Gastroesophageal sphincter (tissue), 4 donors: ENCODE data around the gene NRXN3. TPM values are rescaled to one million over a fixed set of nuclear protein-coding genes. Genes with fewer than 3 reads are reported as not detected.

Experiments
- ATAC-seq: fragments of 150-250 bp; one replicate; pipeline ENCODE4 v1.9.1; 2016; ENCODE audit warnings: mild to moderate bottlenecking, moderate library complexity
- H3K27ac ChIP-seq, 4 donors: fragments of 200-600 bp; sonication (generic) in 3 of 4; 1 replicate in 3 of 4; 2 replicates in 1 of 4; pipeline ENCODE4 v1.5.1; 2016 to 2019
- H3K27me3 ChIP-seq: fragments of 200-600 bp; sonication (generic); one replicate; pipeline ENCODE4 v1.5.1; 2019
- H3K36me3 ChIP-seq, 2 donors: fragments of 200-600 bp; sonication (generic); one replicate each; pipeline ENCODE4 v1.5.1; 2019; ENCODE audit warnings: control low read depth in 1 of 2
- H3K4me1 ChIP-seq, 3 donors: fragments of 200-600 bp; sonication (generic); 1 replicate in 2 of 3; 2 replicates in 1 of 3; pipeline ENCODE4 v1.5.1; 2016 to 2019; ENCODE audit warnings: control low read depth in 2 of 3
- H3K4me3 ChIP-seq, 2 donors: fragments of 200-600 bp; sonication (generic); one replicate each; pipeline ENCODE4 v1.5.1; 2019; ENCODE audit warnings: mild to moderate bottlenecking in 1 of 2, moderate library complexity in 1 of 2
- H3K9me3 ChIP-seq, 3 donors: fragments of 200-600 bp; sonication (generic); one replicate each; pipeline ENCODE4 v1.5.1; 2017 to 2019; ENCODE audit warnings: control low read depth in 2 of 3
- CTCF ChIP-seq, 4 experiments: fragments of 200-600 bp in 2 of 4; fragments of 450-650 bp in 2 of 4; sonication (generic) in 1 of 4; IDR thresholded peaks; one replicate each; pipeline ENCODE4 v1.5.1; 2017 to 2019; ENCODE audit warnings: antibody characterized with exemption in 4 of 4, mild to moderate bottlenecking in 2 of 4, moderate library complexity in 2 of 4
- EP300 ChIP-seq: sonication (generic); formaldehyde crosslinking; IDR thresholded peaks from one replicate; pipeline ENCODE4 v1.6.1; 2017; ENCODE audit warnings: antibody characterized with exemption, mild to moderate bottlenecking
- POLR2A ChIP-seq, 2 donors: fragments of 450-650 bp; IDR thresholded peaks; one replicate each; pipeline ENCODE4 v1.6.1; 2017; ENCODE audit warnings: antibody characterized with exemption in 2 of 2, mild to moderate bottlenecking in 2 of 2, moderate library complexity in 1 of 2
- POLR2AphosphoS5 ChIP-seq: sonication (generic); formaldehyde crosslinking; IDR thresholded peaks from one replicate; pipeline ENCODE4 v1.6.1; 2017; ENCODE audit warnings: antibody characterized with exemption
- WGBS, 2 donors: methylation state at CpG; one replicate each; pipeline ENCODE4 v1.1.5; 2018; ENCODE audit warnings: low coverage in 1 of 2; 5-methylcytosine and 5-hydroxymethylcytosine counted together
- total RNA-seq, 4 donors: library from RNA; depleted of rRNA; stranded (reverse); fragments of >200 nt; gene quantifications; one replicate each; pipeline ENCODE4 v1.1.0, GENCODE V29; 2016

NRXN3 gene
- total RNA-seq, 4 donors from 2014 or later: 74.2 to 192 (median 98.2) TPM

GRCh38 chr14:78747813-78748212 lies 577.6 kb downstream of the NRXN3 start:
- Histone ChIP-seq H3K27ac (no peak overlapping the region), H3K9me3 (no peaks in the 10 kb centered on the region), H3K36me3 (no peaks in the 10 kb centered on the region), H3K4me1 (no peaks in the 10 kb centered on the region), H3K4me3 (no peak overlapping the region), H3K27me3 (no peaks in the 10 kb centered on the region)
- 45 to 69% methylated on average over 2 of the region's 2 CpGs for WGBS, 2 donors
- TF ChIP-seq POLR2A (IDR thresholded peaks at IDR 0.05) (no peak), CTCF (IDR thresholded peaks at IDR 0.05) (no peak), EP300 (no peak), POLR2AphosphoS5 (no peak)
- ATAC-seq: no peak

- no peaks in the 10 kb centered on the region for H3K36me3 ChIP-seq
- no peak for ATAC-seq
- H3K4me1 ChIP-seq: no peaks in the 10 kb centered on the region
- no peak overlapping the region for H3K4me3 ChIP-seq
- H3K9me3 ChIP-seq: no peaks in the 10 kb centered on the region
- WGBS, 2 donors: 48 to 73% methylated on average over 2 to 4 of the region's 5 CpGs
- no peak overlapping the region for H3K27ac ChIP-seq
- H3K27me3 ChIP-seq: no peaks in the 10 kb centered on the region
- TF ChIP-seq POLR2A (IDR thresholded peaks at IDR 0.05) (no peak), CTCF (IDR thresholded peaks at IDR 0.05) (no peak), POLR2AphosphoS5 (no peak), EP300 (no peak)
These were observed 582.5 kb downstream of the NRXN3 start for GRCh38 chr14:78752518-78753188.

GRCh38 chr14:78754059-78754458 lies 583.9 kb downstream of the NRXN3 start:
- Histone ChIP-seq H3K36me3 (no peaks in the 10 kb centered on the region), H3K27ac (no peak overlapping the region), H3K9me3 (no peaks in the 10 kb centered on the region), H3K27me3 (no peaks in the 10 kb centered on the region), H3K4me1 (no peaks in the 10 kb centered on the region), H3K4me3 (no peak overlapping the region)
- no peak for TF ChIP-seq CTCF (IDR thresholded peaks at IDR 0.05)
- TF ChIP-seq EP300: no peak
- TF ChIP-seq POLR2A (IDR thresholded peaks at IDR 0.05): no peak
- TF ChIP-seq POLR2AphosphoS5: no peak
- WGBS, 2 donors: 84 to 92% methylated on average over 6 of the region's 6 CpGs
- no peak for ATAC-seq

GRCh38 chr14:78758333-78758732 lies 588.2 kb downstream of the NRXN3 start:
- no peaks in the 10 kb centered on the region for H3K27me3 ChIP-seq
- WGBS, 2 donors: 58 to 74% methylated on average over 4 of the region's 4 CpGs
- H3K36me3 ChIP-seq: no peaks in the 10 kb centered on the region
- H3K27ac ChIP-seq: no peak overlapping the region
- TF ChIP-seq POLR2AphosphoS5 (no peak), EP300 (no peak), CTCF (IDR thresholded peaks at IDR 0.05) (peak in 1 of 4 experiments; percentile 15)
- no peak overlapping the region for H3K4me3 ChIP-seq
- H3K4me1 ChIP-seq: no peaks in the 10 kb centered on the region
- no peak for ATAC-seq
- no peaks in the 10 kb centered on the region for H3K9me3 ChIP-seq

GRCh38 chr14:78762331-78762730 lies 592.2 kb downstream of the NRXN3 start:
- Histone ChIP-seq H3K9me3 (no peaks in the 10 kb centered on the region), H3K36me3 (no peaks in the 10 kb centered on the region), H3K27ac (no peak overlapping the region), H3K27me3 (no peaks in the 10 kb centered on the region), H3K4me1 (no peaks in the 10 kb centered on the region), H3K4me3 (no peak overlapping the region)
- TF ChIP-seq CTCF (IDR thresholded peaks at IDR 0.05) (no peak), POLR2A (IDR thresholded peaks at IDR 0.05) (no peak), EP300 (no peak), POLR2AphosphoS5 (no peak)
- WGBS, 2 donors: 87 to 91% methylated on average over 4 to 7 of the region's 7 CpGs
- ATAC-seq: no peak
